Subcutaneous adipose tissue (tissue), 4 donors: ENCODE results near the gene NAA25. TPM values are rescaled to one million over a fixed set of nuclear protein-coding genes. Genes with fewer than 3 reads are reported as not detected.

Source experiments
- CTCF ChIP-seq: fragments of 450-650 bp; IDR thresholded peaks from one replicate; pipeline ENCODE4 v1.5.1; 2016; ENCODE audit warnings: low read depth, mild to moderate bottlenecking, control low read depth, antibody characterized with exemption, moderate library complexity
- total RNA-seq, 4 donors: library from RNA; depleted of rRNA; stranded (reverse); fragments of >200 nt; gene quantifications; one replicate each; pipeline ENCODE4 v1.1.0, GENCODE V29; 2016

The NAA25 gene
- total RNA-seq, result 10 to 100 TPM; 19.2 to 31.8 (median 26.4) TPM

GRCh38 chr12:112108202-112109079 lies at the start of gene NAA25:
TSS of gene NAA25 (minus strand) at chr12:112108783. CDS start at chr12:112108773, 10 bp downstream.
- no peak for TF ChIP-seq CTCF

GRCh38 chr12:112153893-112154219 lies 45.3 kb upstream of the NAA25 start:
- no peak for TF ChIP-seq CTCF

- TF ChIP-seq CTCF, result no peak
These were observed 44.8 kb upstream of the NAA25 start for GRCh38 chr12:112153181-112153892.

GRCh38 chr12:112151766-112152541 lies 43.4 kb upstream of the NAA25 start:
- TF ChIP-seq CTCF, result no peak

GRCh38 chr12:112149596-112149995 lies 41.0 kb upstream of the NAA25 start:
- no peak for TF ChIP-seq CTCF

- TF ChIP-seq CTCF, result no peak
These were observed 39.5 kb upstream of the NAA25 start for GRCh38 chr12:112148031-112148513.
